H9 (cell line): ENCODE measurements around the gene ADAMTS17. TPM values are rescaled to one million over a fixed set of nuclear protein-coding genes. Genes with fewer than 3 reads are reported as not detected.

Experiments used
- DNase-seq: peaks from one replicate; pipeline ENCODE4 v3.0.0-alpha.2; 2017
- H2AFZ ChIP-seq: one replicate; pipeline ENCODE4 v1.6.1; 2013; ENCODE audit warnings: mild to moderate bottlenecking, low read length, control low read depth, moderate library complexity
- H2AK5ac ChIP-seq: 2 replicates; pipeline ENCODE4 v1.6.1; 2013; ENCODE audit warnings: low read length, control low read depth, mixed read lengths; ENCODE audit not compliant: insufficient read length
- H2BK120ac ChIP-seq: one replicate; pipeline ENCODE4 v1.6.1; 2013; ENCODE audit warnings: low read depth, mild to moderate bottlenecking, low read length, control low read depth, inconsistent platforms; ENCODE audit not compliant: poor library complexity, severe bottlenecking
- H2BK12ac ChIP-seq: 2 replicates; pipeline ENCODE4 v1.6.1; 2013; ENCODE audit warnings: low read length, control low read depth, mixed read lengths, low read depth; ENCODE audit not compliant: insufficient read length
- H2BK15ac ChIP-seq: 2 replicates; pipeline ENCODE4 v1.6.1; 2013; ENCODE audit warnings: low read depth, low read length, control low read depth
- H2BK20ac ChIP-seq: one replicate; pipeline ENCODE4 v1.6.1; 2013; ENCODE audit warnings: low read depth, mild to moderate bottlenecking, low read length, control low read depth, inconsistent platforms; ENCODE audit not compliant: poor library complexity, severe bottlenecking
- H2BK5ac ChIP-seq: 2 replicates; pipeline ENCODE4 v1.6.1; 2013; ENCODE audit warnings: low read length, control low read depth, mixed read lengths; ENCODE audit not compliant: insufficient read length
- H3K14ac ChIP-seq: 2 replicates; pipeline ENCODE4 v1.6.1; 2013; ENCODE audit warnings: low read length, control low read depth; ENCODE audit not compliant: insufficient read depth
- H3K18ac ChIP-seq: 2 replicates; pipeline ENCODE4 v1.6.1; 2013; ENCODE audit warnings: low read depth, mild to moderate bottlenecking, mixed read lengths, low read length, control low read depth; ENCODE audit not compliant: insufficient read length
- H3K23ac ChIP-seq: 2 replicates; pipeline ENCODE4 v1.6.1; 2013; ENCODE audit warnings: low read length, control low read depth, mixed read lengths, low read depth; ENCODE audit not compliant: insufficient read length
- H3K23me2 ChIP-seq: 2 replicates; pipeline ENCODE4 v1.6.1; 2013; ENCODE audit warnings: low read depth, mild to moderate bottlenecking, mixed read lengths, low read length, control low read depth; ENCODE audit not compliant: insufficient read length, poor library complexity, severe bottlenecking
- H3K27ac ChIP-seq: 2 replicates; pipeline ENCODE4 v1.5.1; 2013; ENCODE audit warnings: low read length, control low read depth, mixed read lengths, low read depth; ENCODE audit not compliant: insufficient read length
- H3K27me3 ChIP-seq: 2 replicates; pipeline ENCODE4 v1.6.1; 2013; ENCODE audit warnings: low read length, control low read depth, inconsistent platforms; ENCODE audit not compliant: insufficient read depth
- H3K4ac ChIP-seq: 2 replicates; pipeline ENCODE4 v1.6.1; 2013; ENCODE audit warnings: low read depth, mild to moderate bottlenecking, control low read depth, inconsistent platforms, low read length, moderate library complexity
- H3K4me1 ChIP-seq: 2 replicates; pipeline ENCODE4 v1.6.1; 2013; ENCODE audit warnings: low read length, control low read depth, inconsistent platforms; ENCODE audit not compliant: insufficient read depth
- H3K4me2 ChIP-seq: 2 replicates; pipeline ENCODE4 v1.6.1; 2013; ENCODE audit warnings: low read length, control low read depth, mixed read lengths; ENCODE audit not compliant: insufficient read length, insufficient read depth
- H3K56ac ChIP-seq: 2 replicates; pipeline ENCODE4 v1.6.1; 2013; ENCODE audit warnings: low read depth, mild to moderate bottlenecking, mixed read lengths, low read length, control low read depth; ENCODE audit not compliant: insufficient read length
- H3K79me1 ChIP-seq: 2 replicates; pipeline ENCODE4 v1.6.1; 2013; ENCODE audit warnings: low read depth, mild to moderate bottlenecking, moderate library complexity, low read length, control low read depth, inconsistent platforms; ENCODE audit not compliant: insufficient read depth, poor library complexity, severe bottlenecking
- H3K79me2 ChIP-seq: 2 replicates; pipeline ENCODE4 v1.6.1; 2013; ENCODE audit warnings: low read length, control low read depth, inconsistent platforms; ENCODE audit not compliant: insufficient read depth
- H3K9ac ChIP-seq: 2 replicates; pipeline ENCODE4 v1.6.1; 2013; ENCODE audit warnings: low read length, control low read depth, mixed read lengths; ENCODE audit not compliant: insufficient read length; ENCODE audit errors: extremely low read depth
- H3K9me3 ChIP-seq: one replicate; pipeline ENCODE4 v1.6.1; 2013; ENCODE audit warnings: low read depth, low read length, inconsistent platforms; ENCODE audit not compliant: control insufficient read depth
- H3T11ph ChIP-seq: one replicate; pipeline ENCODE4 v1.6.1; 2013; ENCODE audit warnings: mild to moderate bottlenecking, low read length, control low read depth, inconsistent platforms
- H4K20me1 ChIP-seq: one replicate; pipeline ENCODE4 v1.6.1; 2013; ENCODE audit not compliant: control insufficient read depth, insufficient read length, insufficient read depth
- H4K5ac ChIP-seq: 2 replicates; pipeline ENCODE4 v1.6.1; 2013; ENCODE audit warnings: low read depth, mild to moderate bottlenecking, mixed read lengths, low read length, control low read depth; ENCODE audit not compliant: insufficient read length
- H4K8ac ChIP-seq: replicated peaks from 2 replicates; pipeline ENCODE4 v1.6.1; 2013; ENCODE audit warnings: low read length, control low read depth, mixed read lengths, low read depth; ENCODE audit not compliant: insufficient read length
- H4K91ac ChIP-seq: 2 replicates; pipeline ENCODE4 v1.6.1; 2013; ENCODE audit warnings: low read depth, mild to moderate bottlenecking, moderate library complexity, mixed read lengths, low read length, control low read depth; ENCODE audit not compliant: insufficient read length
- H3K27ac Mint-ChIP-seq, 3 experiments: 2 replicates in 2 of 3; 3 replicates in 1 of 3; pipeline ENCODE4 v1.8.0; 2020 to 2021; ENCODE audit warnings: mixed read lengths in 3 of 3, mild to moderate bottlenecking in 1 of 3, moderate library complexity in 1 of 3
- H3K27me3 Mint-ChIP-seq: 2 replicates; pipeline ENCODE4 v1.8.0; 2021; ENCODE audit warnings: low read depth, mild to moderate bottlenecking, moderate library complexity, mixed read lengths
- H3K36me3 Mint-ChIP-seq, 3 experiments: 2 replicates in 2 of 3; 3 replicates in 1 of 3; pipeline ENCODE4 v1.8.0; 2020 to 2021; ENCODE audit warnings: low read depth in 3 of 3, mixed read lengths in 3 of 3; ENCODE audit not compliant: insufficient read depth in 1 of 3
- H3K4me1 Mint-ChIP-seq, 2 experiments: 2 replicates each; pipeline ENCODE4 v1.8.0; 2020; ENCODE audit warnings: mixed read lengths in 2 of 2
- H3K4me3 Mint-ChIP-seq, 2 experiments: 2 replicates in 1 of 2; 3 replicates in 1 of 2; pipeline ENCODE4 v1.8.0; 2020 to 2021; ENCODE audit warnings: mild to moderate bottlenecking in 2 of 2, mixed read lengths in 2 of 2, moderate library complexity in 1 of 2
- H3K9me3 Mint-ChIP-seq, 2 experiments: 2 replicates in 1 of 2; 3 replicates in 1 of 2; pipeline ENCODE4 v1.8.0; 2020; ENCODE audit warnings: mild to moderate bottlenecking in 2 of 2, mixed read lengths in 2 of 2, moderate library complexity in 1 of 2
- CTCF ChIP-seq: fragments of 200-600 bp; sonication (generic); conservative IDR thresholded peaks from 3 replicates; pipeline ENCODE4 v1.8.0; 2021; ENCODE audit warnings: antibody characterized with exemption, mild to moderate bottlenecking
- WGBS: extraction: QIAGEN DNeasy Blood & Tissue Kit; methylation state at CpG from one replicate; pipeline ENCODE4 v1.1.7; 2013; ENCODE audit warnings: missing lambda C conversion rate, low lambda C conversion rate, mixed read lengths; ENCODE audit not compliant: insufficient read length; ENCODE audit errors: extremely low coverage; 5-methylcytosine and 5-hydroxymethylcytosine counted together
- total RNA-seq: library from RNA; stranded (reverse); gene quantifications from 2 replicates; pipeline ENCODE4 v1.2.1, GENCODE V29; 2021

The ADAMTS17 gene
- total RNA-seq, 1 experiment from 2014 or later = 2.9 TPM

DNA sequence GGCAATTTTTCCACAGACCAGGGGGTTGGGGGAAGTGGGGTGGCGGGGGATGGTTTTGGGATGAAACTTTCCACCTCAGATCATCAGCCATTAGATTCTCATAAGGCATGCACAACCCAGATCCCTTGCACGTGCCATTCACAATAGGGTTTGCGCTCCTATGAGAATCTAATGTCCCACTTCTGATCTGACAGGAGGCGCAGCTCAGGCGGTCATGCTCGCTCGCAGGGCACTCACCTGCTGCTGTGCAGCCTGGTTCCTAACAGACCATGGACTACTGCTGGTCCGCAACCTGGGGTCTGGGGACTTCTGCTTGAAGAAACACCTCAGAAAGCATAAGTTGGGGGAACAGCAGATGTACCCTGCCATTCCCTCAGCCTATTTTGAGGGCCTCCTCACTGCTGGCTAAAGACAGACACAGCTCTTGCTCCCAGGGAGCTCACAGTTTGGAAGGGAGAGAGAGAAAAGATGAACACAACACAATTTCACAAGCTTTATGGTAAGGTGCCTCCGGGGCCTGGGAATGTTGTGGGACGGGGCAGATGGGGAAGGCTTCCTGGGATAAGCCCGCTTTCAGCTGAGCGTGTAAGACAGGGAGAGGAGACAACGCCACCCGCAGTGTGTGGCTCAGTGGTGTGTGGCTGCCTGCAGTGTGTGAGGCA is 285.2 kb downstream of the ADAMTS17 start:
- Histone ChIP-seq H3K27ac (no peak overlapping the region), H2BK5ac (no peak overlapping the region), H3K14ac (no peak overlapping the region), H3K18ac (no peak overlapping the region), H3K56ac (no peak overlapping the region), H3K4me2 (no peak overlapping the region), H3T11ph (no peak overlapping the region), H2BK120ac (no peak overlapping the region), H2AFZ (no peak overlapping the region), H2AK5ac (no peak overlapping the region), H2BK15ac (no peak overlapping the region), H3K9ac (no peak overlapping the region), H3K4me1 (no peaks in the 10 kb centered on the region), H4K20me1 (no peaks in the 10 kb centered on the region), H2BK12ac (no peak overlapping the region), H3K23me2 (no peaks in the 10 kb centered on the region), H4K5ac (no peak overlapping the region), H3K27me3 (no peaks in the 10 kb centered on the region; the same call in 1 of the 2 replicates), H3K79me1 (no peaks in the 10 kb centered on the region), H3K9me3 (no peaks in the 10 kb centered on the region), H4K8ac (no peak overlapping the region), H4K91ac (no peak overlapping the region), H3K79me2 (no peaks in the 10 kb centered on the region), H2BK20ac (no peak overlapping the region), H3K23ac (no peak overlapping the region), H3K4ac (no peak overlapping the region)
- no peak for DNase-seq
- Mint-ChIP-seq H3K9me3 (no peaks in the 10 kb centered on the region), H3K4me1 (peaks cover 18 to 23% of the 10 kb centered on the region in 2 experiments), H3K4me3 (no peak overlapping the region), H3K36me3 (no peaks in the 10 kb centered on the region), H3K27me3 (peaks cover 42% of the 10 kb centered on the region), H3K27ac (no peak overlapping the region; a peak in 1 of 7 replicates)
- WGBS = no CpG with 5 or more reads among the region's 14 CpGs
- no peak for TF ChIP-seq CTCF
